H1 (cell line): ENCODE measurements around the gene EXOSC5. TPM values are rescaled to one million over a fixed set of nuclear protein-coding genes. Genes with fewer than 3 reads are reported as not detected.

Experiments
- JUND ChIP-seq: IDR thresholded peaks from 2 replicates; pipeline ENCODE4 v1.6.1; 2011; ENCODE audit warnings: mild to moderate bottlenecking, improper control_type of control experiment, low read length
- KDM5A ChIP-seq: fragments of 200-600 bp; IDR thresholded peaks from 2 replicates; pipeline ENCODE4 v1.7.1; 2012; ENCODE audit warnings: mild to moderate bottlenecking, low read length, inconsistent platforms, mixed read lengths
- POLR2AphosphoS5 ChIP-seq: IDR thresholded peaks from 2 replicates; pipeline ENCODE4 v1.6.1; 2011; ENCODE audit warnings: low read depth, low read length
- RAD21 ChIP-seq, 2 experiments: IDR thresholded peaks in 1 of 2; conservative IDR thresholded peaks in 1 of 2; 2 replicates each; pipeline ENCODE4 v1.6.1; 2011; ENCODE audit warnings: low read depth in 2 of 2, low read length in 2 of 2, improper control_type of control experiment in 1 of 2, inconsistent platforms in 1 of 2, mild to moderate bottlenecking in 1 of 2, moderate library complexity in 1 of 2
- TAF7 ChIP-seq: optimal IDR thresholded peaks from 2 replicates; pipeline ENCODE3; 2011; ENCODE audit warnings: low read depth, mild to moderate bottlenecking, inconsistent platforms, low read length, moderate library complexity, borderline replicate concordance
- ZNF274 ChIP-seq: IDR thresholded peaks from 2 replicates; pipeline ENCODE4 v1.7.0; 2012; ENCODE audit warnings: low read length, borderline replicate concordance; ENCODE audit errors: extremely low read depth
- polyA plus RNA-seq, 7 experiments: library from polyadenylated mRNA; depleted of rRNA in 3 of 7; stranded (reverse) in 5 of 7; unstranded in 2 of 7; fragments of >200 nt in 5 of 7; fragments of 200-250 nt in 2 of 7; gene quantifications; 1 replicate in 5 of 7; 2 replicates in 1 of 7; 4 replicates in 1 of 7; pipeline versions ENCODE4 v1.2.1 to v1.2.3, GENCODE V29; 2011 to 2013; ENCODE audit warnings: missing spikeins in 2 of 7, mixed read lengths in 2 of 7
- total RNA-seq: library from RNA; stranded (reverse); fragmentation: NEBNext Ultra II Directional; extraction: Animal tissue kit (Norgen Biotek cat#: 25700); gene quantifications from 2 replicates; pipeline ENCODE4 v1.2.1, GENCODE V29; 2021
- TF ChIP-seq, protein P1 (sequence below): fragments of 300-600 bp; sonication (generic); IDR thresholded peaks from 2 replicates; pipeline ENCODE4 v1.7.1; 2012; ENCODE audit warnings: low read length, moderate library complexity, mild to moderate bottlenecking, inconsistent platforms; ENCODE audit not compliant: insufficient replicate concordance

The EXOSC5 gene
- total and polyA plus RNA-seq, 2 of the 8 experiments (the other 6 are each of a cell fraction or from before 2014, with no cell fraction given) = 56.2 to 92.8 TPM

DNA sequence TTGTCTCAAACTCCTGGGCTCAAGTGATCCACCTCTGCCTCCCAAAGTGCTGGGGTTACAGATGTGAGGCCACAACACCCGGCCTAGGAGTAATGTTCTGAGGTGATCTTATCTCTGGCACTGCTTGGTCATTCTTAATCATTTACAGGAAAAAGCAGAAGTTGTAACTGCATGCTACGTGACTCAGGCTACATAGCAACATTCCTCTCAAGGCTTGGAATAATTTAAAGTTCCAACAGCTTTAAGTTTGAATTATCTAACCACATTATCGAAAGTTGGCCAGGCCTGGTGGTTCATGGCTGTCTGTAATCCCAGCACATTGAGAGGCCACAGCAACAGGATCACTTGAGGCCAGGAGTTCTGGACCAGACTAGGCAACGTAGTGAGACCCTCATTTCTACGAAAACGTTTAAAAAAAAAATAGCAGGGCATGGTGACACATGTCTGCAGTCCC is 29.3 kb downstream of the EXOSC5 start (continued):
- TF ChIP-seq, protein P1, sequence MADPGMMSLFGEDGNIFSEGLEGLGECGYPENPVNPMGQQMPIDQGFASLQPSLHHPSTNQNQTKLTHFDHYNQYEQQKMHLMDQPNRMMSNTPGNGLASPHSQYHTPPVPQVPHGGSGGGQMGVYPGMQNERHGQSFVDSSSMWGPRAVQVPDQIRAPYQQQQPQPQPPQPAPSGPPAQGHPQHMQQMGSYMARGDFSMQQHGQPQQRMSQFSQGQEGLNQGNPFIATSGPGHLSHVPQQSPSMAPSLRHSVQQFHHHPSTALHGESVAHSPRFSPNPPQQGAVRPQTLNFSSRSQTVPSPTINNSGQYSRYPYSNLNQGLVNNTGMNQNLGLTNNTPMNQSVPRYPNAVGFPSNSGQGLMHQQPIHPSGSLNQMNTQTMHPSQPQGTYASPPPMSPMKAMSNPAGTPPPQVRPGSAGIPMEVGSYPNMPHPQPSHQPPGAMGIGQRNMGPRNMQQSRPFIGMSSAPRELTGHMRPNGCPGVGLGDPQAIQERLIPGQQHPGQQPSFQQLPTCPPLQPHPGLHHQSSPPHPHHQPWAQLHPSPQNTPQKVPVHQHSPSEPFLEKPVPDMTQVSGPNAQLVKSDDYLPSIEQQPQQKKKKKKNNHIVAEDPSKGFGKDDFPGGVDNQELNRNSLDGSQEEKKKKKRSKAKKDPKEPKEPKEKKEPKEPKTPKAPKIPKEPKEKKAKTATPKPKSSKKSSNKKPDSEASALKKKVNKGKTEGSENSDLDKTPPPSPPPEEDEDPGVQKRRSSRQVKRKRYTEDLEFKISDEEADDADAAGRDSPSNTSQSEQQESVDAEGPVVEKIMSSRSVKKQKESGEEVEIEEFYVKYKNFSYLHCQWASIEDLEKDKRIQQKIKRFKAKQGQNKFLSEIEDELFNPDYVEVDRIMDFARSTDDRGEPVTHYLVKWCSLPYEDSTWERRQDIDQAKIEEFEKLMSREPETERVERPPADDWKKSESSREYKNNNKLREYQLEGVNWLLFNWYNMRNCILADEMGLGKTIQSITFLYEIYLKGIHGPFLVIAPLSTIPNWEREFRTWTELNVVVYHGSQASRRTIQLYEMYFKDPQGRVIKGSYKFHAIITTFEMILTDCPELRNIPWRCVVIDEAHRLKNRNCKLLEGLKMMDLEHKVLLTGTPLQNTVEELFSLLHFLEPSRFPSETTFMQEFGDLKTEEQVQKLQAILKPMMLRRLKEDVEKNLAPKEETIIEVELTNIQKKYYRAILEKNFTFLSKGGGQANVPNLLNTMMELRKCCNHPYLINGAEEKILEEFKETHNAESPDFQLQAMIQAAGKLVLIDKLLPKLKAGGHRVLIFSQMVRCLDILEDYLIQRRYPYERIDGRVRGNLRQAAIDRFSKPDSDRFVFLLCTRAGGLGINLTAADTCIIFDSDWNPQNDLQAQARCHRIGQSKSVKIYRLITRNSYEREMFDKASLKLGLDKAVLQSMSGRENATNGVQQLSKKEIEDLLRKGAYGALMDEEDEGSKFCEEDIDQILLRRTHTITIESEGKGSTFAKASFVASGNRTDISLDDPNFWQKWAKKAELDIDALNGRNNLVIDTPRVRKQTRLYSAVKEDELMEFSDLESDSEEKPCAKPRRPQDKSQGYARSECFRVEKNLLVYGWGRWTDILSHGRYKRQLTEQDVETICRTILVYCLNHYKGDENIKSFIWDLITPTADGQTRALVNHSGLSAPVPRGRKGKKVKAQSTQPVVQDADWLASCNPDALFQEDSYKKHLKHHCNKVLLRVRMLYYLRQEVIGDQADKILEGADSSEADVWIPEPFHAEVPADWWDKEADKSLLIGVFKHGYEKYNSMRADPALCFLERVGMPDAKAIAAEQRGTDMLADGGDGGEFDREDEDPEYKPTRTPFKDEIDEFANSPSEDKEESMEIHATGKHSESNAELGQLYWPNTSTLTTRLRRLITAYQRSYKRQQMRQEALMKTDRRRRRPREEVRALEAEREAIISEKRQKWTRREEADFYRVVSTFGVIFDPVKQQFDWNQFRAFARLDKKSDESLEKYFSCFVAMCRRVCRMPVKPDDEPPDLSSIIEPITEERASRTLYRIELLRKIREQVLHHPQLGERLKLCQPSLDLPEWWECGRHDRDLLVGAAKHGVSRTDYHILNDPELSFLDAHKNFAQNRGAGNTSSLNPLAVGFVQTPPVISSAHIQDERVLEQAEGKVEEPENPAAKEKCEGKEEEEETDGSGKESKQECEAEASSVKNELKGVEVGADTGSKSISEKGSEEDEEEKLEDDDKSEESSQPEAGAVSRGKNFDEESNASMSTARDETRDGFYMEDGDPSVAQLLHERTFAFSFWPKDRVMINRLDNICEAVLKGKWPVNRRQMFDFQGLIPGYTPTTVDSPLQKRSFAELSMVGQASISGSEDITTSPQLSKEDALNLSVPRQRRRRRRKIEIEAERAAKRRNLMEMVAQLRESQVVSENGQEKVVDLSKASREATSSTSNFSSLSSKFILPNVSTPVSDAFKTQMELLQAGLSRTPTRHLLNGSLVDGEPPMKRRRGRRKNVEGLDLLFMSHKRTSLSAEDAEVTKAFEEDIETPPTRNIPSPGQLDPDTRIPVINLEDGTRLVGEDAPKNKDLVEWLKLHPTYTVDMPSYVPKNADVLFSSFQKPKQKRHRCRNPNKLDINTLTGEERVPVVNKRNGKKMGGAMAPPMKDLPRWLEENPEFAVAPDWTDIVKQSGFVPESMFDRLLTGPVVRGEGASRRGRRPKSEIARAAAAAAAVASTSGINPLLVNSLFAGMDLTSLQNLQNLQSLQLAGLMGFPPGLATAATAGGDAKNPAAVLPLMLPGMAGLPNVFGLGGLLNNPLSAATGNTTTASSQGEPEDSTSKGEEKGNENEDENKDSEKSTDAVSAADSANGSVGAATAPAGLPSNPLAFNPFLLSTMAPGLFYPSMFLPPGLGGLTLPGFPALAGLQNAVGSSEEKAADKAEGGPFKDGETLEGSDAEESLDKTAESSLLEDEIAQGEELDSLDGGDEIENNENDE = no peak
- no peak for TF ChIP-seq RAD21 (IDR thresholded peaks at IDR 0.05 in 1 of 2, conservative IDR thresholded peaks at IDR 0.05 in 1 of 2; ENCODE audit: low read depth in 2 of 2, low read length in 2 of 2)
- TF ChIP-seq TAF7 = no peak
- TF ChIP-seq KDM5A = no peak
- no peak for TF ChIP-seq JUND
- TF ChIP-seq ZNF274 = no peak
- no peak for TF ChIP-seq POLR2AphosphoS5
